GM08714 (cell line): ENCODE results near the gene STK32C.

ENCODE experiments used
- H3K4me3 ChIP-seq: fragments of 200-500 bp; sonication (Bioruptor generic); 2 replicates; pipeline ENCODE4 v1.5.1; 2014; ENCODE audit warnings: mild to moderate bottlenecking, low read length, inconsistent platforms
- ZNF274 ChIP-seq: IDR thresholded peaks from 2 replicates; pipeline ENCODE4 v1.6.1; 2012; ENCODE audit warnings: mild to moderate bottlenecking, low read depth, low read length

The STK32C gene

DNA sequence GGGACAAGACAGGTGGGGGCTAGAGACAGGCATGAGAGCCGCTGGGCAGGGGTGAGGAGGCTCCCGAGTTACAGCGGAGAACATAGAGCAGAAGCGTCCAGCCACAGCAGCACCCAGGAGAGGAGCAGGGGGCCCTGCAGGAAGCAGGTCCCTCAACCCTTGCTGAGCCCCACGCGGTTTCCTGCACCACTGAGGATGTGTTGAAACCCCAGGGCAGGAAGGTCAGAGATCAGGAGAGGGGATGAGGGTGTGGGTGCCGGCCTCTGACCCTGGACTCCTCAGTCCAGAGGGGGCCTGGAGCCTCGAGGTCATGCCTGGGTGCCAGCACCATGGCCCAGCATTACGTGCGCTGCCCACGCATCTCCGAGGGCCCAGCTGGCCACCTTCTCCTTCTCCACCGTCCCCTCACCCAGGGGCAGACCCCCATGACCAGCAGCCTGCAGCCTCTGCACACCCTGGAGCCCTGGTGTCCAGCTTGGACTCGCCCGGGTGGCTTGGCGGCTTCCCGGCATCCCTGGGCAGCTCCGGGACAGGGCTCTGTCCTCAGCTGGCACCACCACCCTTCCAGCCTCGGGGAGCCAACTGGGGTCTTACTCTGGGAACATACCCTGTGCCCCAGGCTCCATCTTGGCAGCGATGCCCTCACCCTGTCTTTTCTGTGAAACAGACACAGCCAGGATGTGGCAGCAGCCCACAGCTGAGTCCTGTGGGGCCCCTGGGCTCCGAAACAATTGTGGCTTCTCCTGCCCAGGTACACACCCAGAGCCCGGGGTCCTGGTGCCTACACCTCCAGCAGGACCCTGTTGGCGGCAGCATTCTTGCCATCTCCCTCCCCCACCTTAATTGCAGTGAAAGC, 52.0 kb downstream of the STK32C start:
- no peak overlapping the region for H3K4me3 ChIP-seq
- TF ChIP-seq ZNF274 = no peak

DNA sequence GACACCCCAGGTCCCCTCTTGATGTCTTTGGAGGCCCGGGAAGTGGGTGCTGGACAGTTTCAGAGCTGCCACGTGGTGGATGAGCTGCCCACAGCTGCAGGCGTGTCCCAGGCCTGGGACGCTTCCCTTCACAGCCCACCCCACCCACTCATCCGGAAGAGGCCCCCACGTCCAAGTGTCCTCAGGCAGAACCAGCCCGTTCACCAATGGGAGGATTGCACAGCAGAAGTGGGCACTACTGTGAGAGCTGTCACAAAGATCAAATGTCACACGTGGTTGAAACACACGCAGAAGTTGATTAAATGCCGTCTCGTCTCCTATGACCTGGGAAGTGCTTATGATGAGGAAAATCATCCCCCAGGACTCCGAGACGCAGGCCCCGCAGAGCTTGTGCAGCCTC, 52.9 kb downstream of the STK32C start:
- TF ChIP-seq ZNF274 = no peak
- no peak overlapping the region for H3K4me3 ChIP-seq

DNA sequence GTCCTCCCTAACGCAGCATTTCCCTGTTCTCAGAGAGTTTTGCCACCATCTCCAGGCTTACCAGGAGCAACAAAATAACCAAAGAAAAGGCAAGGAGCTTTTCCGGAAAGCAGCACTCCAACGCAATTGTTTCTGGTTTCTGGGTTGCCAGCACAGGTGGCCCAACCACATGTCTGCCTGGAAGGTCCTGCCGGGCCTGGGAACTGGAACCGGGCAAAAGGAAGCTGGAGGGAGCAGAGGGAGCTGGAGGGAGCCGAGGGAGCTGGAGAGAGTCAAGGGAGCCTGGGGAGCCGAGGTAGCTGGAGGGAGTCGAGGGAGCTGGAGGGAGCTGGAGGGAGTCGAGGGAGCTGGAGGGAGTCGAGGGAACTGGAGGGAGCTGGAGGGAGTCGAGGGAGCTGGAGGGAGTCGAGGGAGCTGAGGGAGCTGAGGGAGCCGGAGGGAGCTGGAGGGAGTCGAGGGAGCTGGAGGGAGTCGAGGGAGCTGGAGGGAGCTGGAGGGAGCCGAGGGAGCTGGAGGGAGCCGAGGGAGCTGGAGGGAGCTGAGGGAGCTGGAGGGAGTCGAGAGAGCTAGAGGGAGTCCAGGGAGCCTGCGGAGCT, 54.6 kb downstream of the STK32C start:
- TF ChIP-seq ZNF274 = no peak
- no peak overlapping the region for H3K4me3 ChIP-seq

DNA sequence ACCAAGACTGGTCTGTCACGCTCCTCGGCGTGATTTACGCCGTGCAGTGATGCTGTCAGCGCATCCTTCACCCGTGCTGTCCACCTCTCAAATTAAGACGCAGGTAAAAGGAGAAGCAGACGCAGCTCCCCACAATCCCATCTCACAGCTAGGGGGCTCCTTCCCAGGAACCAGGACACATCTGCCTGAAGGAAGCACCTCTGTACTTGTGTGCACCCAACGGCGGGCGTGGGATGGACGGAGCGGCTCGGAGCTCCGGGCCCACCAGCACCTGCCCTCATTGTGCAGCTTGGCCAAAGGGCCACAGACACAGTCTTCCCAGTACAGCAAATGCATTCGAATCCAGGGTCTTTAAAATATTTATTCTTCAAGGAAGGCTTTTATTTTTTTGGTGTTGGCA, 55.3 kb downstream of the STK32C start:
- no peak for TF ChIP-seq ZNF274
- H3K4me3 ChIP-seq = no peak overlapping the region

DNA sequence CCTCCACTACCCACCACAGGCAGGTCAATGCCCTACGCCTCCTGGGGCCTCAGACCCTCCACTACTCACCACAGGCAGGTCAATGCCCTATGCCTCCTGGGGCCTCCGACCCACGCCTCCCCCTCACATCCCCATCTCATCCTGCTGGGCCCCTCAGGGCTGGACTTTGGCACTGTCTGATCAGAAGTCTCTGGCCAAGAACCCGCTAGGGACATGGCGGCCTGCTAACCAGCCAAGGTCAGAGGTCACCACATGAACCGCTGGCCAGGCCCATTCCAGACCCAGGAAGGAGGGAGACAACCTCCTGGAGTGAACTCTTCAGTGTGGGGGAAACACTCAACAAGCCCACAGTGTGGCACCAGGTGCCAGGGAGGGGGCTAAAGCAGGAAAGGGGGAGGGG, 55.8 kb downstream of the STK32C start:
- no peak for TF ChIP-seq ZNF274

DNA sequence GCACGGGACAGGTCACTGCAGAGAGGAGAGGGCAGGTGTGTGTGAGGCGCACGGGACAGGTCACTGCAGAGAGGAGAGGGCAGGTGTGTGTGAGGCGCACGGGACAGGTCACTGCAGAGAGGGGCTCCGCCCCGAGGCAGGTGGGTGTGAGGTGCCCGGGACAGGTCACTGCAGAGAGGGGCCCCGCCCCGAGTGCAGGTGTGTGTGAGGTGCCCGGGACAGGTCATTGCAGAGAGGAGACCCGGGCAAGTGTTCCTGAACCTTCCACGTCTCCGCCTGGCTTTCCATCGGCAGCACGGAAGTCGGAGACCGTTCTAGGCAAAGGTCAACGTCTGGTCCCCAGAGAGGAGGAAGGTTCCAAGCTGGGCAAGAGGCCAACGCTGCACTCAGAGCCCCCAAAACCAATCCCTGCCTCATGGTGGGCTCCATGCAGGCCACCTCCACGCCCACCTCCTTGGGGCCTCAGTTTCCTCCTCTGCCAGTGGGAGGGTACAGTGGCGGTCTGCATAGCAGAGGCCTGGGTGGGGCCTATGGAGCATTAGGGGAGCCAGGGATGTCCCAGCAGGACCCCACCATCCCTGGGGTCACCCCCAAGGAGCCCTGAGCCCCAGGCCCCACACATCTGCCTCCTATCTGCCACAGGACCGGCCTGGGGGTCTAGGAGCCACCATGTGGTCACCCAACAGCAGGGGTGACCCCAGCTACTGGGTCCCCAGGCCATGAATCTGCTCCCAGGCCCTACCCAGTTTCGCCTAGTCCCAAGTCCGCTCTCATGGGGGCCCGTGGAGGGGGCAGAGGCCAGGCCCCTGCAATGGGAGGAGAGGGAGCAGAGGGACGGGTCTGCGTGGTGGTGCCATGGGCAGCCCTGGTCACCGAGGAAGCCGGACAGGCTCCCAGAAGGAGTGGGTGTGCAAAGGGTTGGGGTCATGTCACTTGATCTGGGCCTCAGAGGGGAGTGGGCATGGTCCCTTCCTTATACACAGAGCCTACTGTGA, 57.0 kb downstream of the STK32C start:
- H3K4me3 ChIP-seq = no peak overlapping the region
- TF ChIP-seq ZNF274 = no peak

More for the DNA sequence above, 55.8 kb downstream of the STK32C start:
- H3K4me3 ChIP-seq = no peak overlapping the region

DNA sequence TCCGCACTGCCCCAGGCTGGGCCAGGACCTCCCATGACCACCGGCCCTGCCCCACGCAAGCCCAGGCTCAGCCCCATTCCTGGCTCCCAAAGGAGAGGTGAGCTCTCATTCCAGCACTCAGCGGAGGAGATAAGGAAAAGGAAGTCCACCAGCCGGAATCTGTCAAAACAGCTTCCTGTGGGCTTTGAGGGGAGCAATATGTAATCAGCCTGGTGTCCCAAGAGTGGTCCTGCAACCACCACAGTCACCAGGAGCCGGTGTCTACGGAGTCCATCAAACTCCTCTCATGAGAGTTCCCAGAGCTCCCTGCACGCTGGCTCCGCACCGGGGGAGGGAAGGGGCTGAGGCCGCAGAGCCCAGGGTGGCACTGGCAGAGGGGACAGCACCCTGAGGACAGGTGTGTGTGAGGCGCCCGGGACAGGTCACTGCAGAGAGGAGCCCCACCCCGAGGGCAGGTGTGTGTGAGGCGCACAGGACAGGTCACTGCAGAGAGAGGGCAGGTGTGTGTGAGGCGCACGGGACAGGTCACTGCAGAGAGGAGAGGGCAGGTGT, 57.9 kb downstream of the STK32C start:
- no peak overlapping the region for H3K4me3 ChIP-seq
- TF ChIP-seq ZNF274 = no peak

DNA sequence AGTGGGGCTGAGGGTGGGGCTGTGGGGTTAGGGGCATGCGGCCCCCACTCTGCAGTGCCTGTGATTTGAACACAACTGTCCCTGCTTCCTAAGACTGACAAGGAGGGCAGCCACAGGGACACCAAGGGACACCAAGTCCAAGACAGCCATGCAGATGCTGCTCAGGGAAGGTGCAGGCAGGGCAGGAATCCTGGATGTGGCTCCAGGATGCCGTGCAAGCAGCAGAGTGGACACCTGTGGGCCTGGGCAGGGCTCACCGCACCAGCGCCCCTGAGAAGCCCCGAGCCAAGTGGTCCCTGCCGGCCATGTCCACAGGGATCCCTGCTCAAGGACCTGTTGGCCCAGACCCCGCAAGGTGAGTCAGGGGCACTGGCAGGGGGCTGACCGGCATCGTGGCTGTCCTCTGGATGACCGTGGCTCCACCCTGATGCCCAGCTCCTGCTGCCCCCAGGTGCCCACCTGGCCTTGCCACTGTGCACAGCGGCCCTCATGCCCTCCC, 58.5 kb downstream of the STK32C start:
- no peak for TF ChIP-seq ZNF274
- no peak overlapping the region for H3K4me3 ChIP-seq

DNA sequence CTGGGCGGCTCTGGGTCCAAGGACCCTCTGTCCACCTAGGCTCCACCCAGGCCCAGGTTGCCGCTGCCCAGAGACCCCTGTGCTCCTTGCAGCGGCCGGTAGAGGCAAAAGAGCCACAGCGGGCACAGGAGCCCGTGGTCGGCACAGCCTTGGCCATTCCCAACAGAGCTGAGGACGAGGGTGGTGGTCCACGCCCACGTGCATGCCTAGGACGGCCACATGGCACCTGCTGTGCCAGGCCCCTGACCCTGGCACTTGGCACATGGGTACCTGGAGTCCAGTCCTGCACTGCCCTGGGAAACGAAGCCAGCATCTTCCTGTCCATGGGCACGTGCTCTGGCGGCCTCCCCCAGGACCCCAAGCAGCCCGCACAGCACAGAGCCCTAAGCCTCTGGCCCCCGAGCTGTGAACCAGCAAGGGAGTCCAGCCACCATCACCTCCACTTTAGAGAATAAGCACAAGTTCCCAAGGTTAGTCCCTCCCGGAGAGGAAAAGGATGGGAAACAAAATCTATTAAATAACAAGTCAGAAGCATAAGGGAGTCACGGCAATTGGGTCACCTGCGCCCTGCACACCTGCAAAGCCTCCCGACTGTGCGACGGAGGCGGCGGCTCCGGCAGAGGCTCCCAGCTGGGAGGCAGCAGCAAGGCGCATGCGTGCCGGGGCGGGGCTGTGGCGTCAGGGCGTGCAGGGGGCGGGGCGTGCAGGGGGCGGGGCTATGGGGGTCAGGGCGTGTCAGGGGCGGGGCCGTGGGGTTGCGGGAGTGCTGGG, 59.1 kb downstream of the STK32C start:
- H3K4me3 ChIP-seq = no peak overlapping the region
- TF ChIP-seq ZNF274 = no peak

DNA sequence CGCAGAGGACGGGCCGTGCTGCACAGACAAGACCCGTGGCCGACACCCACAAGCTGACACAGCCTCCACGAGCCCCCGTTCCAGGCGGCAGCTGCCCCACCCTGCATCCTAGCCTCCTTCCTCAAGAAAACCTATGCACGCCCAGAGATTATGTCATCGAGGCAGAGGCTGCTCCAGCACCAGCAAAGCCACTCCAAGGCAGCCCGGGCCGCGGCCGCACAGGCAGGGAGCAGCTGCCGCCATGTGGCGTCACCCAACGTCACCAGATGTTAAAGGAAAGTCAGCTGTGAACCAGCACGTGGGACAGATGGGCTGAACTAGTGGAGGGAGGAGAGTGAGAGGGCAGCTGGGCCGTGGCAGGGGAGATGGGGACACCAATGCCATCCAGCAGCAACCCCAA, 59.8 kb downstream of the STK32C start:
- H3K4me3 ChIP-seq = no peak overlapping the region
- no peak for TF ChIP-seq ZNF274

DNA sequence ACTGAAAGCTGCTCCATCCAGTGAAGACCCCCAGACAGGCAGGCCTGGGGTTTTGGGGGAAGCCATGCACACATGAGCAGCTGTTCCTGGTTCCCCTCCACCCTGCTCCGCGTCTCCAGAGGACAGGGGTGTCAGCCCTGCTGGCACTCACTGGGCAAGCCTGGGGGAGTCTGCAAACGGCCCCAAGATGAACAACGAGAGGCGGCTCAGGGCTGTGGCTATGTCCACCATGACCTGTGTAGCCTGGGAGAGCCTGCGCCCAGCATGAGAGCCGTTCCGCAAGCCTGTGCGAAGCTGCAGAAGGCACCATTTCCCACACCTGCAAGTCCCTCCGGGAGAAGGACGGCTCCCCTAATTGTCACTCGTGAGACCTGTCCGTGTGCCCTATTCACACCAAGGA, 61.5 kb downstream of the STK32C start:
- TF ChIP-seq ZNF274 = no peak
- H3K4me3 ChIP-seq = no peak overlapping the region

DNA sequence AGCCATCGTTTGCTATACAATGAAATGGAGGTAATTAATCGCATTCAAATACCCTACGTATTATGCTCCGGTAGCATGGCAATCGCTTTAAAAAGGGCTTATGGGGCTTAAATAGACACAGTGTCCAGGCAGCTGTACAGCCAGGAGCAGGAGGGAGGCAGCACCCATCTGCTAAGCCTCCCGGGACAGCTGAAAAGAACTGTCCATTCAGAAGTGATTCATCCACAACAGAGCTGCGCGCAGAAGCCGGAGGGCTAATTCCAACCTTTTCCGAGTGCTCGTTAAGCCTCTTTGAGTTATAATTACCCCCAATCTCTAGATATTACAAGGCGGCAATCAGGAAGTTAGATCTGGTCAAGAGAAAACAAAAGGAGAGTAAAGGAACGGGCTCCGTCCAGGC, 62.7 kb downstream of the STK32C start:
- no peak overlapping the region for H3K4me3 ChIP-seq
- no peak for TF ChIP-seq ZNF274

DNA sequence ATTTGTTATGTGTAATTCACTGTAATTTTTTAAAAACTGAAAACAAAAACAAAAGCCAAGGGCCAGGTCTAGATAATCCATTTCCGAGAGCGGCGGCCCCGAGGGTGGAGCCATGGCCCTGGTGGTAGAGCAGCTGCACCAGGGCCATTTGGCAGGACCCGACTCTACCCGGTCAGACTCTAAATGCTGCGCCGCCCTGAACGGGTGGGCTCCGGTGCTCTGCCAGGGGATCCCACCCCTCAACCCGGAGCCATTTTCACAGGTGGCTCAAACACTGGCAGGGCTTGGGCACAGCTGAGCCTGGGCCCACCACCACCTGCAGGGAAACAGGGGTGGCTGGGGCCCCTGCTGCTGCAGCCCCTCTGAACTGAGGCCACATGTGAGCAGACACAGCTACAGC, 64.1 kb downstream of the STK32C start:
- H3K4me3 ChIP-seq = no peak overlapping the region
- no peak for TF ChIP-seq ZNF274

DNA sequence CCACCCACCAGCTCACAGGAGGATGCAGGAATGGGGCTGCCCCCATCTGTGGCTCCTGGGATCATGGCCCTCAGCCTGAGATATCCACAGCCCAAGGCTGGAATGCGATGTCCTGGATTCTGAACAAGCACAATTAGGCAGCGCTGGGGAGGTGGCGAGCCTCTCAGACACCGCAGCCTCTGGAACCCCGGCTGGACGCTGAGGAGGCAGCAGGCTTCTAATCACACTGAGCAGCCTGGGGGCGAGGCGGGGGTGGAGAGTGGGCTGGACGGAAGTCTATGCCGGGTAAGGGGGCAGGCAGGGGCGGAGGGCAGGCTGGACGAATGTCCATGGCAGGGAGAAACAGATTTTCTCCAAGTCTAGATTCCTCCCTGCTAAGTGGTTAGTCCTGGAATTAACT, 64.6 kb downstream of the STK32C start:
- H3K4me3 ChIP-seq = no peak overlapping the region
- no peak for TF ChIP-seq ZNF274
